ENCODE data around the gene GCNT2. TPM values are rescaled to one million over a fixed set of nuclear protein-coding genes. Genes with fewer than 3 reads are reported as not detected.

Gene GCNT2
- total and polyA plus RNA-seq, 2 of the 8 experiments (the other 6 are each of a cell fraction or from before 2014, with no cell fraction given): 19.3 to 52.5 TPM

GRCh38 chr6:10529231-10529801 is 8.2 kb downstream of the GCNT2 start:
- TF ChIP-seq POU5F1 (IDR thresholded peaks at IDR 0.05; ENCODE audit: low read depth, low read length): no peak
- TF ChIP-seq SIX5 (IDR thresholded peaks at IDR 0.05; ENCODE audit: low read depth, low read length): no peak
- H3K9me3 ChIP-seq (ENCODE audit: insufficient read depth in 2 of 2, low read depth in 1 of 2, low read length in 1 of 2): no peaks in the 10 kb centered on the region
- no peak overlapping the region for H4K5ac ChIP-seq (ENCODE audit: insufficient read length, low read depth, low read length)
- no peaks in the 10 kb centered on the region for H3K79me2 ChIP-seq (ENCODE audit: control insufficient read depth in 1 of 2, insufficient read depth in 2 of 2, low read length in 2 of 2)
- no peaks in the 10 kb centered on the region for H3K79me1 ChIP-seq (ENCODE audit: low read depth, low read length)
- H2BK15ac ChIP-seq (ENCODE audit: low read length): peak overlapping the region; percentile 83; the same call in 1 of the 2 replicates
- H3K56ac ChIP-seq (replicated peaks; ENCODE audit: insufficient read length, low read depth, low read length): no peak overlapping the region
- no peak overlapping the region for H3K23ac ChIP-seq (ENCODE audit: insufficient read length)
- H3K27me3 ChIP-seq (replicated peaks in 1 of 4; ENCODE audit: control insufficient read depth in 3 of 4, extremely low read depth in 1 of 4, insufficient read depth in 3 of 4, low read length in 3 of 4): no peaks in the 10 kb centered on the region
- no peak overlapping the region for H2AFZ ChIP-seq (ENCODE audit: low read length)
- no peak overlapping the region; the same call in 1 of the 2 replicates for H4K8ac ChIP-seq (ENCODE audit: extremely low read depth, insufficient read depth, low read length)
- CTCF ChIA-PET (ENCODE audit: partially characterized antibody): interaction anchor here (1.0 to 1.4 kb wide), 3 partner anchors 19 to 50 kb away, joined by 3 read pairs; no protein-coding TSS in a partner anchor
- 92% methylated on average over 16 of the region's 16 CpGs; no CpG with 5 or more reads in 1 of the 2 experiments for WGBS, 2 experiments (ENCODE audit: extremely low coverage in 1 of 2, insufficient coverage in 1 of 2, insufficient read length in 1 of 2, insufficient replicate concordance in 2 of 2, low coverage in 1 of 2, low lambda C conversion rate in 2 of 2, missing lambda C conversion rate in 1 of 2)
- H3K4me2 ChIP-seq (ENCODE audit: insufficient read depth in 1 of 2, low read depth in 2 of 2, low read length in 2 of 2): no peak overlapping the region
- H3K4ac ChIP-seq (replicated peaks; ENCODE audit: insufficient read length, low read depth, low read length): no peak overlapping the region
- H2BK5ac ChIP-seq (ENCODE audit: low read depth, low read length): no peak overlapping the region
- H4K91ac ChIP-seq (replicated peaks; ENCODE audit: insufficient read length, low read length): no peak overlapping the region
- no peak overlapping the region for H3K4me3 ChIP-seq (ENCODE audit: extremely low read depth in 1 of 4, insufficient read depth in 2 of 4, low read depth in 3 of 4, low read length in 4 of 4)
- FAIRE-seq: no peak
- no peak overlapping the region for H3K9ac ChIP-seq (replicated peaks in 1 of 4; ENCODE audit: extremely low read depth in 1 of 4, low read depth in 3 of 4, low read length in 3 of 4)
- H3K23me2 ChIP-seq (ENCODE audit: low read depth, low read length): no peaks in the 10 kb centered on the region
- POLR2A ChIA-PET (ENCODE audit: partially characterized antibody): interaction anchor here (1.1 to 1.4 kb wide), 2 partner anchors 8 to 166 kb away, joined by 4 read pairs; partner anchors contain the start of genes C6orf52, GCNT2 and PAK1IP1
- H2AK5ac ChIP-seq (ENCODE audit: low read depth, low read length): no peak overlapping the region
- H2BK120ac ChIP-seq (replicated peaks; ENCODE audit: low read depth, low read length): no peak overlapping the region
- DNase-seq (ENCODE audit: low read depth in 1 of 2, low spot score in 2 of 2): no peak
- H4K20me1 ChIP-seq (replicated peaks in 1 of 2; ENCODE audit: control insufficient read depth in 1 of 2, insufficient read depth in 2 of 2, low read length in 2 of 2): no peaks in the 10 kb centered on the region
- H3K36me3 ChIP-seq (ENCODE audit: control insufficient read depth in 2 of 4, insufficient read depth in 4 of 4, low read length in 3 of 4): no peaks in the 10 kb centered on the region
- H2BK20ac ChIP-seq (ENCODE audit: low read length): no peak overlapping the region
- no peak overlapping the region for H3K18ac ChIP-seq (ENCODE audit: extremely low read depth, low read length)
- H3K27ac ChIP-seq (ENCODE audit: low read depth, low read length): no peak overlapping the region
- H3K14ac ChIP-seq (ENCODE audit: insufficient read length): no peak overlapping the region
- H2BK12ac ChIP-seq (ENCODE audit: low read depth, low read length): no peak overlapping the region
- H3K4me1 ChIP-seq (replicated peaks in 1 of 4; ENCODE audit: control insufficient read depth in 3 of 4, insufficient read depth in 4 of 4, low read length in 3 of 4): peaks cover 0 to 8% (median 2%) of the 10 kb centered on the region in 4 experiments; a peak in 4 of 7 replicates
